Glutamatergic neuron (in vitro differentiated cells): ENCODE data around the gene RRBP1. TPM values are rescaled to one million over a fixed set of nuclear protein-coding genes. Genes with fewer than 3 reads are reported as not detected.
"Not testable (repeated sequence)": the region's sequence is repeated elsewhere in the genome, so short reads cannot be mapped to it uniquely, and the experiment has no call there.

Source experiments
- DNase-seq: peaks from one replicate; pipeline ENCODE4 v3.0.0; 2022
- H3K27ac Mint-ChIP-seq: one replicate; pipeline ENCODE4 v1.8.0; 2020; ENCODE audit warnings: mild to moderate bottlenecking, mixed read lengths, inconsistent platforms; ENCODE audit not compliant: unreplicated experiment
- H3K27me3 Mint-ChIP-seq: one replicate; pipeline ENCODE4 v1.8.0; 2020; ENCODE audit warnings: mild to moderate bottlenecking, moderate library complexity, mixed read lengths, inconsistent platforms; ENCODE audit not compliant: unreplicated experiment
- H3K36me3 Mint-ChIP-seq: one replicate; pipeline ENCODE4 v1.8.0; 2020; ENCODE audit warnings: mild to moderate bottlenecking, mixed read lengths, inconsistent platforms; ENCODE audit not compliant: unreplicated experiment
- H3K4me1 Mint-ChIP-seq: one replicate; pipeline ENCODE4 v1.8.0; 2020; ENCODE audit warnings: mild to moderate bottlenecking, low read depth, mixed read lengths, inconsistent platforms; ENCODE audit not compliant: unreplicated experiment
- H3K4me3 Mint-ChIP-seq: one replicate; pipeline ENCODE4 v1.8.0; 2020; ENCODE audit warnings: mild to moderate bottlenecking, mixed read lengths, inconsistent platforms; ENCODE audit not compliant: unreplicated experiment
- H3K9me3 Mint-ChIP-seq: one replicate; pipeline ENCODE4 v1.8.0; 2020; ENCODE audit warnings: mild to moderate bottlenecking, moderate library complexity, mixed read lengths, inconsistent platforms; ENCODE audit not compliant: unreplicated experiment
- total RNA-seq: library from RNA; stranded (reverse); fragmentation: NEBNext Ultra II Directional; extraction: Animal tissue kit (Norgen Biotek cat#: 25700); gene quantifications from one replicate; pipeline ENCODE4 v1.2.1, GENCODE V29; 2021; ENCODE audit not compliant: unreplicated experiment
- TF ChIP-seq, protein P1 (sequence below): fragments of 200-600 bp; sonication (generic); IDR thresholded peaks from one replicate; pipeline ENCODE4 v1.5.0; 2021; ENCODE audit not compliant: partially characterized antibody, unreplicated experiment

RRBP1 gene
- total RNA-seq, 1 donor from 2014 or later, result 63.3 TPM

DNA sequence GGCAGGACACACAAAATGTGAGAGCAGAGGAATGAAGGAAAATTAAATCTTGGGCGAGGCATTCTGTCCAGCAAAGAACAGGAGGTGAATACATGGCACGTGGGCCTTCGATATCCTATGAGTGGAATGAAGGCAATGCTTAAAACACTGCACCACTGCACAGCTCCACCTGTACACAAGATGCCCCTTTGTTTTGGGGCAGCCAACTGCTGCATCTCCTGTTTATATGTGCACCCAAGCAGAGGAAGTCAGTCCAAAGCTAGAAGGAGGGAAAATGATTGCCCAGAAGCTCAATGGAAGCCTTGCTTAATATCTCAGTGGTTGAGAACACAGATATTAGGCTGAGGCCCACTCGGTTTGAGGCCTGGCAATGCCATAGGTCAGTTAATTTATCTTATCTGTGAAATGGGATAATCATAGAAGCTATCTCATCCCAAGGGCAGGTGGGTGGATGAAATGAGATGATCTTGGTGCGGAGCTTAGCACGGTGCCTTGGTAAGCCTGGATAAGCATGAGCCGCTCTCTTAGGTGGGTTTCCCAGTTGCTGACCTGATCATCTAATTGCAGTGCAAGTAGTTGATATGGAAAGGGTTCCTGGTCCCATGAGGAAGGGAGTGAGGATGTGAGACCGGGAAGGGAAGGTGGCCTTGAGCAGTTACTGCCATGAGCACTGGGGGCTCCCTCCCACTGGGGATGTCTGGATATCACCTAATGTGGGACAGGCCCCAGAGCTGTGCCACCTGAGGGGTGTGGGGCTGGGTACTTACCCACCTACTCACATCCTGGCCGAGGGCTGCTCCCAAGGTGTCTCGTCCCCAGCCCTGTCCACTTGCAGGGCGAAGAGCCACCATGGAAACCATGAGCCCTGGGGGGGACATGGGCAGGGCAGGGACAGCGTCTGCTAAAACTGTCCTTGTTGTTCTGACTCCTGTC, 27.6 kb upstream of the RRBP1 start:
- Mint-ChIP-seq H3K27ac (no peak overlapping the region), H3K4me3 (no peak overlapping the region), H3K4me1 (peaks cover 14% of the 10 kb centered on the region), H3K9me3 (peaks cover 3% of the 10 kb centered on the region), H3K36me3 (no peaks in the 10 kb centered on the region), H3K27me3 (no peaks in the 10 kb centered on the region)
- no peak for DNase-seq
- TF ChIP-seq, protein P1, sequence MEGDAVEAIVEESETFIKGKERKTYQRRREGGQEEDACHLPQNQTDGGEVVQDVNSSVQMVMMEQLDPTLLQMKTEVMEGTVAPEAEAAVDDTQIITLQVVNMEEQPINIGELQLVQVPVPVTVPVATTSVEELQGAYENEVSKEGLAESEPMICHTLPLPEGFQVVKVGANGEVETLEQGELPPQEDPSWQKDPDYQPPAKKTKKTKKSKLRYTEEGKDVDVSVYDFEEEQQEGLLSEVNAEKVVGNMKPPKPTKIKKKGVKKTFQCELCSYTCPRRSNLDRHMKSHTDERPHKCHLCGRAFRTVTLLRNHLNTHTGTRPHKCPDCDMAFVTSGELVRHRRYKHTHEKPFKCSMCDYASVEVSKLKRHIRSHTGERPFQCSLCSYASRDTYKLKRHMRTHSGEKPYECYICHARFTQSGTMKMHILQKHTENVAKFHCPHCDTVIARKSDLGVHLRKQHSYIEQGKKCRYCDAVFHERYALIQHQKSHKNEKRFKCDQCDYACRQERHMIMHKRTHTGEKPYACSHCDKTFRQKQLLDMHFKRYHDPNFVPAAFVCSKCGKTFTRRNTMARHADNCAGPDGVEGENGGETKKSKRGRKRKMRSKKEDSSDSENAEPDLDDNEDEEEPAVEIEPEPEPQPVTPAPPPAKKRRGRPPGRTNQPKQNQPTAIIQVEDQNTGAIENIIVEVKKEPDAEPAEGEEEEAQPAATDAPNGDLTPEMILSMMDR, result no peak

DNA sequence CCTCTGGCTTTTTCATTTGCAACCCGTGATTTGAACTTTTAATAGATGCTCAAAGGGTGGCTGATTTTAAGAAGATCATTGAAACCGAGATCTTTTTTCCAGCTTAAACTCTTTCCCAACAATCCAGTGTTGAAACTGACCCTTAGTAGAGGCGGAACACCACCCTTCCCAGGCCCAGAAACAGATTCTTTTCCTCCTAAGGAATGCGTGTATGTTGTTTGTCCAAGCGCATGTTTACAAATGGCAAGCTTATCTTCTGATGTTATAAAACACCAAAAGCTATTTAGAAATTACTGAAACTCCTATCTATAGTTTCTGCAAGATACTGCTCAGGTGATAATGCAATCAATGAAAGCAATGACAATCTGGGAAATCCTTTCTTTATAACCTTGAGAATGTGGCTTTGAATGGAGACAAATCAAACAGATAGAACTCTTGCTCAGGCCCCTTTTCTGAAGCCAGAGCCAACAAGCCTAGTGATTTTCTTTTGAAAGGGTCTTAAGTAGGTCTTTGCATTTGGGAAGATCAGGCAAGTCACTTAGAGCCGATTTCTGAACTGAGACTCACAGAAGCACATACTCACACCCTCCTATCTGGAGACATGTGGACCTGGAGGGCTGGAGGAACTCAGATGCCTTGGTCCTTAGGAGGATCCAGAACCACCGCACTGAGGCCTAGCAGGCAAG, 26.8 kb upstream of the RRBP1 start:
- no peak overlapping the region for H3K27ac Mint-ChIP-seq
- no peak overlapping the region for H3K4me3 Mint-ChIP-seq
- peaks cover 3% of the 10 kb centered on the region for H3K9me3 Mint-ChIP-seq
- peaks cover 14% of the 10 kb centered on the region for H3K4me1 Mint-ChIP-seq
- no peaks in the 10 kb centered on the region for H3K36me3 Mint-ChIP-seq
- no peaks in the 10 kb centered on the region for H3K27me3 Mint-ChIP-seq
- no peak for DNase-seq
- TF ChIP-seq, protein P1, result no peak

DNA sequence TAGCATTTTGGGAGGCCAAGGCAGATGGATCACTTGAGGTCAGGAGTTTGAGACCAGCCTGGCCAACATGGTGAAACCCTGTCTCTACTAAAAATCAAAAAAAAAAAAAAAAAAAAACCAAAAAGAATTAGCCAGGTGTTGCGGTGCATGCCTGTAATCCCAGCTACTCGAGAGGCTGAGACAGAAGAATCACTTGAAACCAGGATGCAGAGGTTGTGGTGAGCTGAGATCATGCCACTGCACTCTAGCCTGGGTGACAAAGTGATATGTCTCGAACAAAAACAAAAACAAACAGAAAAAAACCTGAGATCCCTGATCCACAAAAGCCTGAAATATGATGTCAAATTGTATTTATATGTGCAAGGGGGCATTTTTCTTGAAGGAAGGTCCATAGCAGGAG, 25.9 kb upstream of the RRBP1 start:
- not testable (repeated sequence) for H3K27me3 Mint-ChIP-seq, H3K9me3 Mint-ChIP-seq, H3K27ac Mint-ChIP-seq, DNase-seq, H3K36me3 Mint-ChIP-seq, H3K4me3 Mint-ChIP-seq
- peaks cover 14% of the 10 kb centered on the region for H3K4me1 Mint-ChIP-seq

DNA sequence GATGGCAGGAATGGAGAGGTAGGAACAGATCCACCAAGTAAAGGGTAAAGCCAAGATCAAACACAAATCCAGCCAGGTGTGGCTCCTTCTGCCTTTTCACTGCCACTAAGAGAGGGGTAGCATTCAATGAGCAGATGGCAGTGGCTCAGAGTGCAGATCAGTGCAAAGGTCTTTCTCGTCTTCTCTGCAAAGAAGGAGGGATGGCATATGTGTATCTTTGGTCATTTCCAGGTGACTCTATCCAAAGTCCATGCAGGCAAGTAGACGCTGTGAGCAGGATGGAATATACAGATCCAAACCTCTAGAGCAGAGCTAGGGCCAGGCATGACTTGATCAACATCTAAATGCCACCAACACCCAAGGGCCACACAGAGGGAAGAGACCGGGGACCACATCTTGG, 24.6 kb upstream of the RRBP1 start:
- no peaks in the 10 kb centered on the region for H3K27me3 Mint-ChIP-seq
- H3K4me1 Mint-ChIP-seq, result peaks cover 9% of the 10 kb centered on the region
- no peak overlapping the region for H3K4me3 Mint-ChIP-seq
- TF ChIP-seq, protein P1, result no peak
- H3K36me3 Mint-ChIP-seq, result no peaks in the 10 kb centered on the region
- DNase-seq, result no peak
- H3K27ac Mint-ChIP-seq, result no peak overlapping the region
- peaks cover 3% of the 10 kb centered on the region for H3K9me3 Mint-ChIP-seq

DNA sequence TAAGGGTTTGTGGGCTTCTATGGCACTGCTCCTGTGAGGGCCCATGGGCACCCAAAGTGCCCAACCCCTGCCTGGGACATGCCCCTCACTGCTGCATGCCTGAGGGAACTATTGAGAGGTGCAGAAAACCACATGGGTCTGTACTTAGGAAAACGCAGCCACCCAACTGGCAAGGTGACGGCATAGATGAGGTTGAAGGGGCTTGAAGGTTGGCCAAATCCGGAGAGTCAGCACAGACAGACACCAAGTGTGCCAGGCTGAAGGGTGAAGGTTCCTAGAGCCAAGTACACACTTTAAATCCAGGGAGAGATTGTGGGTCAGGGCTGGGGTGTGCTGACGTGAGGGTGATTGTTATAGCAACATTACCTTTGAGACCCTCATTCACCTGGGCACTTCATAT, 23.9 kb upstream of the RRBP1 start:
- no peaks in the 10 kb centered on the region for H3K36me3 Mint-ChIP-seq
- H3K4me1 Mint-ChIP-seq, result peaks cover 7% of the 10 kb centered on the region
- H3K27me3 Mint-ChIP-seq, result no peaks in the 10 kb centered on the region
- H3K4me3 Mint-ChIP-seq, result peak overlapping the region; percentile 48
- H3K9me3 Mint-ChIP-seq, result peaks cover 2% of the 10 kb centered on the region
- no peak overlapping the region for H3K27ac Mint-ChIP-seq
- DNase-seq, result no peak
- TF ChIP-seq, protein P1, result no peak
